WI38 (cell line): ENCODE results near the gene GRB2.

Source experiments
- H3K4me3 ChIP-seq: 2 replicates; pipeline ENCODE4 v1.5.1; 2011; ENCODE audit warnings: low read depth, mild to moderate bottlenecking, control low read depth, low read length
- TF ChIP-seq, protein P1 (sequence below): IDR thresholded peaks from 2 replicates; pipeline ENCODE4 v1.5.1; 2012; ENCODE audit warnings: low read depth, mild to moderate bottlenecking, control low read depth, low read length

The GRB2 gene

DNA sequence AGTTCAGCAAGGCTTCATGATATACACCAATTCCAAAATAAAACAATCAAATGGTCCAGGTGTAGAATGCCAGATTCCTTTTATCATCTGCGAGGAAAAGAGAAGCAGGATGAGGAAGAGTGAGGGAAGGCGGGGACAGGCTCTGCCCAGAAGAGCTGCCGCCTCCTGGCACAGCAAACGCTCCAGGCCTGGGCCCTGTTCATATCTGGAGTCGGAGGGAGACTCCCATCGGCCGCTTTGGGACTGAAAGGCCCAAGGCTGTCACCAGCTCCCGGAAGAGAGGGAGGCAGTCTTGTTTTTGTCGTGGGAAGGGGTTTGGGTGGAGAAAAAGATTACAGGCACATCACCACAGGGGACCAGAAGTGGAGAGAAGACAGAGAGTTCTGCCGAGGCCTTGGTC is 87.3 kb downstream of the GRB2 start:
- no peak overlapping the region for H3K4me3 ChIP-seq
- TF ChIP-seq, protein P1, sequence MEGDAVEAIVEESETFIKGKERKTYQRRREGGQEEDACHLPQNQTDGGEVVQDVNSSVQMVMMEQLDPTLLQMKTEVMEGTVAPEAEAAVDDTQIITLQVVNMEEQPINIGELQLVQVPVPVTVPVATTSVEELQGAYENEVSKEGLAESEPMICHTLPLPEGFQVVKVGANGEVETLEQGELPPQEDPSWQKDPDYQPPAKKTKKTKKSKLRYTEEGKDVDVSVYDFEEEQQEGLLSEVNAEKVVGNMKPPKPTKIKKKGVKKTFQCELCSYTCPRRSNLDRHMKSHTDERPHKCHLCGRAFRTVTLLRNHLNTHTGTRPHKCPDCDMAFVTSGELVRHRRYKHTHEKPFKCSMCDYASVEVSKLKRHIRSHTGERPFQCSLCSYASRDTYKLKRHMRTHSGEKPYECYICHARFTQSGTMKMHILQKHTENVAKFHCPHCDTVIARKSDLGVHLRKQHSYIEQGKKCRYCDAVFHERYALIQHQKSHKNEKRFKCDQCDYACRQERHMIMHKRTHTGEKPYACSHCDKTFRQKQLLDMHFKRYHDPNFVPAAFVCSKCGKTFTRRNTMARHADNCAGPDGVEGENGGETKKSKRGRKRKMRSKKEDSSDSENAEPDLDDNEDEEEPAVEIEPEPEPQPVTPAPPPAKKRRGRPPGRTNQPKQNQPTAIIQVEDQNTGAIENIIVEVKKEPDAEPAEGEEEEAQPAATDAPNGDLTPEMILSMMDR: no peak

GRCh38 chr17:75317671-75318070 is 87.8 kb downstream of the GRB2 start:
- no peak overlapping the region for H3K4me3 ChIP-seq
- TF ChIP-seq, protein P1: no peak

GRCh38 chr17:75316253-75316652 is 89.2 kb downstream of the GRB2 start:
- no peak overlapping the region for H3K4me3 ChIP-seq
- TF ChIP-seq, protein P1: no peak

- TF ChIP-seq, protein P1: no peak
- no peak overlapping the region for H3K4me3 ChIP-seq
Measured at GRCh38 chr17:75315541-75316243, 89.8 kb downstream of the GRB2 start.

GRCh38 chr17:75313941-75314551 is 91.4 kb downstream of the GRB2 start:
- TF ChIP-seq, protein P1: no peak
- H3K4me3 ChIP-seq: no peak overlapping the region

- TF ChIP-seq, protein P1: no peak
- no peak overlapping the region for H3K4me3 ChIP-seq
Measured at GRCh38 chr17:75308732-75309629, 96.5 kb downstream of the GRB2 start.
